K562 (cell line): ENCODE results near the gene FES. TPM values are rescaled to one million over a fixed set of nuclear protein-coding genes. Genes with fewer than 3 reads are reported as not detected.

Experiments
- ATF1 ChIP-seq, 2 experiments: fragments of 450-650 bp in 1 of 2; IDR thresholded peaks; 2 replicates each; pipeline ENCODE4 v1.6.1; 2016; ENCODE audit warnings: missing compliant biosample characterization in 1 of 2, missing genetic modification characterization in 1 of 2
- DNMT1 ChIP-seq: fragments of 450-650 bp; IDR thresholded peaks from 2 replicates; pipeline ENCODE4 v1.6.1; 2016; ENCODE audit warnings: antibody characterized with exemption, mild to moderate bottlenecking
- ESRRA ChIP-seq: fragments of 450-650 bp; IDR thresholded peaks from 2 replicates; pipeline ENCODE4 v1.6.1; 2014; ENCODE audit warnings: low read depth, mild to moderate bottlenecking, moderate library complexity, borderline replicate concordance
- FOXA1 ChIP-seq: fragments of 450-650 bp; IDR thresholded peaks from 2 replicates; pipeline ENCODE4 v1.6.1; 2016; ENCODE audit warnings: mild to moderate bottlenecking, borderline replicate concordance
- FOXA3 ChIP-seq, 2 experiments: fragments of 450-650 bp in 1 of 2; sonication (generic) in 1 of 2; formaldehyde crosslinking; IDR thresholded peaks in 1 of 2; conservative IDR thresholded peaks in 1 of 2; 2 replicates each; pipeline versions ENCODE4 v1.4.0 to v1.8.0; 2020 to 2022; ENCODE audit warnings: mild to moderate bottlenecking in 2 of 2, missing genetic modification reagents in 1 of 2
- MAZ ChIP-seq, 2 experiments: fragments of 450-650 bp in 1 of 2; sonication (generic) in 1 of 2; formaldehyde crosslinking; IDR thresholded peaks in 1 of 2; conservative IDR thresholded peaks in 1 of 2; 2 replicates each; pipeline versions ENCODE4 v1.4.0 to v1.5.0; 2020; ENCODE audit warnings: mild to moderate bottlenecking in 1 of 2, missing genetic modification reagents in 1 of 2
- MEIS2 ChIP-seq: fragments of 450-650 bp; IDR thresholded peaks from 2 replicates; pipeline ENCODE4 v1.6.1; 2014; ENCODE audit warnings: mild to moderate bottlenecking; ENCODE audit not compliant: partially characterized antibody
- NCOA6 ChIP-seq: fragments of 450-650 bp; IDR thresholded peaks from 2 replicates; pipeline ENCODE4 v1.6.1; 2017; ENCODE audit warnings: mild to moderate bottlenecking
- NCOR1 ChIP-seq: fragments of 450-650 bp; IDR thresholded peaks from 2 replicates; pipeline ENCODE4 v1.6.1; 2016; ENCODE audit warnings: mild to moderate bottlenecking, moderate library complexity
- NFXL1 ChIP-seq: fragments of 450-650 bp; formaldehyde crosslinking; IDR thresholded peaks from 2 replicates; pipeline ENCODE4 v1.4.0; 2021; ENCODE audit warnings: mild to moderate bottlenecking
- RBFOX2 ChIP-seq: fragments of 200-400 bp; formaldehyde crosslinking; IDR thresholded peaks from 2 replicates; pipeline ENCODE4 v1.6.1; 2017; ENCODE audit warnings: low read depth, mild to moderate bottlenecking, low read length, moderate library complexity
- RBM14 ChIP-seq: fragments of 200-400 bp; formaldehyde crosslinking; IDR thresholded peaks from 2 replicates; pipeline ENCODE4 v1.6.1; 2018; ENCODE audit warnings: low read depth, mild to moderate bottlenecking, low read length, moderate library complexity, borderline replicate concordance; ENCODE audit not compliant: insufficient read depth
- RCOR1 ChIP-seq, 2 experiments: IDR thresholded peaks; 2 replicates each; pipeline ENCODE4 v1.6.1; 2012; ENCODE audit warnings: low read depth in 2 of 2, low read length in 2 of 2, borderline replicate concordance in 1 of 2, improper control_type of control experiment in 1 of 2
- SAFB2 ChIP-seq: fragments of 200-400 bp; formaldehyde crosslinking; IDR thresholded peaks from 2 replicates; pipeline ENCODE4 v1.6.1; 2018; ENCODE audit warnings: borderline replicate concordance, low read length, low read depth, moderate library complexity; ENCODE audit not compliant: severe bottlenecking
- SMARCA5 ChIP-seq: fragments of 450-650 bp; IDR thresholded peaks from 2 replicates; pipeline ENCODE4 v1.6.1; 2016
- SRF ChIP-seq, 2 experiments: fragments of 250-450, 450-650 bp in 1 of 2; sonication (Bioruptor Pico) in 1 of 2; sonication (generic) in 1 of 2; formaldehyde crosslinking; IDR thresholded peaks; 2 replicates each; pipeline versions ENCODE4 v1.5.0 to v1.5.1; 2020 to 2022; ENCODE audit warnings: mild to moderate bottlenecking in 1 of 2, missing genetic modification reagents in 1 of 2
- ZBTB1 ChIP-seq: sonication (generic); formaldehyde crosslinking; IDR thresholded peaks from 2 replicates; pipeline ENCODE4 v1.8.1; 2023; ENCODE audit warnings: missing genetic modification reagents, low read depth, mild to moderate bottlenecking, borderline replicate concordance
- ZNF140 ChIP-seq: fragments of 250-450 bp; sonication (Bioruptor Pico); IDR thresholded peaks from 2 replicates; pipeline ENCODE4 v1.8.0; 2021; ENCODE audit warnings: moderate library complexity, mild to moderate bottlenecking, inconsistent platforms
- ZNF23 ChIP-seq: fragments of 250-450 bp; sonication (Bioruptor Pico); IDR thresholded peaks from 2 replicates; pipeline ENCODE4 v1.4.0; 2020; ENCODE audit warnings: mild to moderate bottlenecking
- ZNF253 ChIP-seq: fragments of 250-450 bp; sonication (Bioruptor Pico); conservative IDR thresholded peaks from 2 replicates; pipeline ENCODE4 v1.6.1; 2021; ENCODE audit warnings: mild to moderate bottlenecking
- ZNF431 ChIP-seq: sonication (generic); formaldehyde crosslinking; IDR thresholded peaks from 2 replicates; pipeline ENCODE4 v1.8.0; 2022; ENCODE audit warnings: mild to moderate bottlenecking, missing genetic modification reagents
- ZNF561 ChIP-seq: fragments of 450-650 bp; formaldehyde crosslinking; conservative IDR thresholded peaks from 2 replicates; pipeline ENCODE4 v1.4.0; 2020; ENCODE audit warnings: mild to moderate bottlenecking, moderate library complexity
- ZNF584 ChIP-seq: fragments of 200-800 bp; sonication (Bioruptor generic); IDR thresholded peaks from 2 replicates; pipeline ENCODE4 v1.6.1; 2016; ENCODE audit warnings: low read depth, mild to moderate bottlenecking, missing genetic modification characterization, missing compliant biosample characterization
- ZNF76 ChIP-seq: fragments of 250-450 bp; sonication (Bioruptor Pico); IDR thresholded peaks from 2 replicates; pipeline ENCODE4 v1.4.0; 2020; ENCODE audit warnings: mild to moderate bottlenecking, moderate library complexity, borderline replicate concordance
- polyA plus RNA-seq, 8 experiments: library from polyadenylated mRNA; depleted of rRNA in 4 of 8; stranded (reverse) in 5 of 8; unstranded in 3 of 8; fragments of >200 nt; fragmentation: Nextera tagmentation in 2 of 8; fragmentation: Illumina TruSeq in 1 of 8; extraction: Ambion mirVana in 2 of 8; extraction: Trizol in 1 of 8; gene quantifications; 2 replicates each; pipeline versions ENCODE4 v1.2.1 to v1.2.3, GENCODE V29; 2011 to 2014; ENCODE audit warnings: inconsistent platforms in 1 of 8, missing spikeins in 1 of 8
- total RNA-seq, 7 experiments: library from RNA; depleted of rRNA in 6 of 7; stranded (reverse); fragments of >200 nt in 6 of 7; fragmentation: Illumina TruSeq in 2 of 7; extraction: Trizol in 2 of 7; gene quantifications; 2 replicates each; pipeline versions ENCODE4 v1.2.1 to v1.2.3, GENCODE V29; 2011 to 2021; ENCODE audit warnings: low replicate concordance in 1 of 7
- TF ChIP-seq, protein P1 (sequence below): fragments of 250-450 bp; sonication (Bioruptor Pico); IDR thresholded peaks from 2 replicates; pipeline ENCODE4 v1.4.0; 2020; ENCODE audit warnings: mild to moderate bottlenecking, moderate library complexity
- TF ChIP-seq, protein P2 (sequence below): fragments of 450-650 bp; IDR thresholded peaks from 2 replicates; pipeline ENCODE4 v1.7.0; 2016; ENCODE audit warnings: borderline replicate concordance

The FES gene
- total and polyA plus RNA-seq, 9 of the 15 experiments (the other 6 are each of a cell fraction or from before 2014, with no cell fraction given) = 0.38 to 2.6 (median 0.82) TPM

DNA sequence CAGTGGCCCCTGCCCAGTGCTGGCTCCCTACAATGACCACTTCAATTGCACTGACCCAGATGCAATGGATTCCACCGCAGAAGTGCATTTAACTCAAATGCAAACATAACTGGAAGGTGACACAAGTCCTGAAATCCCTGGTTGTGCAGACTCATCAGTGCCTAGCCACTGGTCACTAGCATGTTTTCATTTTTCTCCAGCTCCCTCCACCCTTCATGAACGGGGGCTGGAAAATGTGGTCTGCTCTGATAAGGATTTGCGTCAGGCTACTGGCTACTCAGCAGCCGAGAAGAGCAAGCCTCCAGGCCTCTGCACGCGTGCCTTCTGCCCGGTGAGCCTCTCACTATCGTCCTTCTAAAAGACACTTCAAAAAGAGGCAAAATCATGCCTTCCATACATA lies 43.4 kb upstream of the FES start (continued):
- TF ChIP-seq ZNF584 = no peak
- peak in 1 of 2 experiments; percentile 95; a peak in 3 of 4 replicates for TF ChIP-seq RCOR1 (IDR thresholded peaks at IDR 0.05; ENCODE audit: borderline replicate concordance in 1 of 2, low read depth in 2 of 2, low read length in 2 of 2)
- no peak for TF ChIP-seq RBM14
- TF ChIP-seq, protein P1, sequence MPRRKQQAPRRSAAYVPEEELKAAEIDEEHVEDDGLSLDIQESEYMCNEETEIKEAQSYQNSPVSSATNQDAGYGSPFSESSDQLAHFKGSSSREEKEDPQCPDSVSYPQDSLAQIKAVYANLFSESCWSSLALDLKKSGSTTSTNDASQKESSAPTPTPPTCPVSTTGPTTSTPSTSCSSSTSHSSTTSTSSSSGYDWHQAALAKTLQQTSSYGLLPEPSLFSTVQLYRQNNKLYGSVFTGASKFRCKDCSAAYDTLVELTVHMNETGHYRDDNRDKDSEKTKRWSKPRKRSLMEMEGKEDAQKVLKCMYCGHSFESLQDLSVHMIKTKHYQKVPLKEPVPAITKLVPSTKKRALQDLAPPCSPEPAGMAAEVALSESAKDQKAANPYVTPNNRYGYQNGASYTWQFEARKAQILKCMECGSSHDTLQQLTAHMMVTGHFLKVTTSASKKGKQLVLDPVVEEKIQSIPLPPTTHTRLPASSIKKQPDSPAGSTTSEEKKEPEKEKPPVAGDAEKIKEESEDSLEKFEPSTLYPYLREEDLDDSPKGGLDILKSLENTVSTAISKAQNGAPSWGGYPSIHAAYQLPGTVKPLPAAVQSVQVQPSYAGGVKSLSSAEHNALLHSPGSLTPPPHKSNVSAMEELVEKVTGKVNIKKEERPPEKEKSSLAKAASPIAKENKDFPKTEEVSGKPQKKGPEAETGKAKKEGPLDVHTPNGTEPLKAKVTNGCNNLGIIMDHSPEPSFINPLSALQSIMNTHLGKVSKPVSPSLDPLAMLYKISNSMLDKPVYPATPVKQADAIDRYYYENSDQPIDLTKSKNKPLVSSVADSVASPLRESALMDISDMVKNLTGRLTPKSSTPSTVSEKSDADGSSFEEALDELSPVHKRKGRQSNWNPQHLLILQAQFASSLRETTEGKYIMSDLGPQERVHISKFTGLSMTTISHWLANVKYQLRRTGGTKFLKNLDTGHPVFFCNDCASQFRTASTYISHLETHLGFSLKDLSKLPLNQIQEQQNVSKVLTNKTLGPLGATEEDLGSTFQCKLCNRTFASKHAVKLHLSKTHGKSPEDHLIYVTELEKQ = no peak
- no peak for TF ChIP-seq ZNF140 (CRISPR knock-in tag)
- peak; percentile 70 for TF ChIP-seq MEIS2
- TF ChIP-seq NCOR1 = peak; percentile 96
- TF ChIP-seq ZBTB1 (CRISPR knock-in tag) = no peak
- TF ChIP-seq MAZ (CRISPR knock-in tag; conservative IDR thresholded peaks at IDR 0.05 in 1 of 2, IDR thresholded peaks at IDR 0.05 in 1 of 2) = peak; percentile 92 to 97
- peak; percentile 42 for TF ChIP-seq RBFOX2
- TF ChIP-seq SRF (CRISPR knock-in tag; IDR thresholded peaks at IDR 0.05) = peak in 1 of 2 experiments; percentile 72; a peak in 1 of 4 replicates
- TF ChIP-seq ATF1 (CRISPR knock-in tag; IDR thresholded peaks at IDR 0.05) = no peak
- TF ChIP-seq ATF1 (tag; IDR thresholded peaks at IDR 0.05) = peak; percentile 84
- TF ChIP-seq NCOA6 = no peak
- no peak for TF ChIP-seq SMARCA5
- TF ChIP-seq, protein P2, sequence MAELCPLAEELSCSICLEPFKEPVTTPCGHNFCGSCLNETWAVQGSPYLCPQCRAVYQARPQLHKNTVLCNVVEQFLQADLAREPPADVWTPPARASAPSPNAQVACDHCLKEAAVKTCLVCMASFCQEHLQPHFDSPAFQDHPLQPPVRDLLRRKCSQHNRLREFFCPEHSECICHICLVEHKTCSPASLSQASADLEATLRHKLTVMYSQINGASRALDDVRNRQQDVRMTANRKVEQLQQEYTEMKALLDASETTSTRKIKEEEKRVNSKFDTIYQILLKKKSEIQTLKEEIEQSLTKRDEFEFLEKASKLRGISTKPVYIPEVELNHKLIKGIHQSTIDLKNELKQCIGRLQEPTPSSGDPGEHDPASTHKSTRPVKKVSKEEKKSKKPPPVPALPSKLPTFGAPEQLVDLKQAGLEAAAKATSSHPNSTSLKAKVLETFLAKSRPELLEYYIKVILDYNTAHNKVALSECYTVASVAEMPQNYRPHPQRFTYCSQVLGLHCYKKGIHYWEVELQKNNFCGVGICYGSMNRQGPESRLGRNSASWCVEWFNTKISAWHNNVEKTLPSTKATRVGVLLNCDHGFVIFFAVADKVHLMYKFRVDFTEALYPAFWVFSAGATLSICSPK = no peak
- no peak for TF ChIP-seq ZNF561 (CRISPR knock-in tag)
- no peak for TF ChIP-seq NFXL1
- no peak for TF ChIP-seq ZNF23 (CRISPR knock-in tag)
- no peak for TF ChIP-seq FOXA1
- TF ChIP-seq DNMT1 = no peak
- TF ChIP-seq ESRRA = peak; percentile 68; the same call in 1 of the 2 replicates
- TF ChIP-seq FOXA3 (CRISPR knock-in tag; conservative IDR thresholded peaks at IDR 0.05 in 1 of 2, IDR thresholded peaks at IDR 0.05 in 1 of 2) = no peak
- no peak for TF ChIP-seq ZNF431
- TF ChIP-seq SAFB2 = no peak
- TF ChIP-seq ZNF76 (CRISPR knock-in tag) = no peak
- no peak for TF ChIP-seq ZNF253 (CRISPR knock-in tag)
